Vagina (tissue), 2 donors: ENCODE measurements around the gene HLA-F.

ENCODE experiments used
- CTCF ChIP-seq, 3 experiments: fragments of 450-650 bp in 2 of 3; fragments of 200-600 bp in 1 of 3; sonication (generic) in 1 of 3; IDR thresholded peaks; one replicate each; pipeline ENCODE4 v1.5.1; 2017 to 2019; ENCODE audit warnings: antibody characterized with exemption in 3 of 3, mild to moderate bottlenecking in 2 of 3, moderate library complexity in 2 of 3
- POLR2A ChIP-seq, 2 donors: fragments of 450-650 bp; IDR thresholded peaks; one replicate each; pipeline ENCODE4 v1.6.1; 2017; ENCODE audit warnings: antibody characterized with exemption in 2 of 2, mild to moderate bottlenecking in 2 of 2, moderate library complexity in 2 of 2
- POLR2AphosphoS5 ChIP-seq, 2 donors: sonication (generic); formaldehyde crosslinking; IDR thresholded peaks; one replicate each; pipeline ENCODE4 v1.9.0; 2017; ENCODE audit warnings: antibody characterized with exemption in 2 of 2, mild to moderate bottlenecking in 2 of 2, low read depth in 1 of 2; ENCODE audit not compliant: insufficient read depth in 1 of 2

GRCh38 chr6:29776684-29777083 lies 53.5 kb downstream of the HLA-F start:
- TF ChIP-seq CTCF (IDR thresholded peaks at IDR 0.05) (no peak), POLR2AphosphoS5 (IDR thresholded peaks at IDR 0.05; ENCODE audit: insufficient read depth in 1 of 2, low read depth in 1 of 2) (no peak), POLR2A (IDR thresholded peaks at IDR 0.05) (no peak)
